Measurements from ENCODE around the gene WWOX. TPM values are rescaled to one million over a fixed set of nuclear protein-coding genes. Genes with fewer than 3 reads are reported as not detected.
A peak's percentile ranks its signal among the peaks of the same experiment; 100 is the strongest.

Gene WWOX
- total RNA-seq, 4 donors from 2014 or later: 135 to 209 (median 159) TPM

DNA sequence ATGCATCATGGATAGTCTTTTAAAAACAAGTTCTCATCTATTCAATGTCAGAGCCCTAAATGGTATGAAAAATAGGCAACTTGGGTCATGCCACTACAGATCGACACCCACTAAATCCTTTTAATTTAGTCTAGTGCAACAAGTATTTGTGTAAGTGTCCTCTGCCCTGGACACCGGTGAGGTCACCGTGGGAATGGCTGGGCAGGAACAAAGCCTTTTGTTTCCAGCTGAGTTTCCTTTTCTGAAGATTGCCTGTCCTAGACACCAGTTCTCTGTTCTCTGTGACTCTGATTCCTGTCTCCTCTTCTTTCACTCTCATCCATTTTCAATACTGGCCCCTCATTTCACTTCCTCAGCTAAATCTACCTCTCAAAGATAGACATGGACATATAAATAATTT is 1054.6 kb downstream of the WWOX start:
- intact Hi-C loops (cut with DNase I): no loop called here
- 31 to 32% methylated on average over 3 of the region's 3 CpGs for WGBS, 2 donors

DNA sequence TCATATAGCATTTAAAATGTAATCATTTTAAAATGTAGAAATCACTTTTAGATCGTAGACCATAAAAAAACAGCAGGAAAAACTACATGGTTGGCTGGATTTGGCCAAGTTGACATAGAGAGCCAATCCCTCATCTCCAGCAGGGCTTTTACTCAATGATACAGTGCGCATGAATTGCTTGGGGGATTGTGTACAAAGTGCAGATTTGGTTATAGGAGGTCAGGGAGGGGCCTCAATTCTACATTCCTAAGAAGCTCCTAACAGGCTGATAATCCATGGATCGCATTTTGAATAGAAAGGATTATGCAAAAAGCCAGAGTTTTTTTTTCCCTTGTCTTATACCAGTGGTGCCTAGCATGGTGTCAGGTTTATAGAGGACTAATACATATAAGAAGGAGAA is 1056.0 kb downstream of the WWOX start:
- 61 to 62% methylated on average over 3 of the region's 3 CpGs for WGBS, 2 donors
- Histone ChIP-seq H3K9me3 (no peaks in the 10 kb centered on the region), H3K27ac (no peak overlapping the region), H3K27me3 (no peaks in the 10 kb centered on the region), H3K4me3 (replicated peaks in 1 of 3) (no peak overlapping the region), H3K36me3 (no peaks in the 10 kb centered on the region), H3K4me1 (peaks cover 11 to 19% of the 10 kb centered on the region in 2 donors)
- TF ChIP-seq POLR2A (IDR thresholded peaks at IDR 0.05): no peak
- TF ChIP-seq, protein P1, sequence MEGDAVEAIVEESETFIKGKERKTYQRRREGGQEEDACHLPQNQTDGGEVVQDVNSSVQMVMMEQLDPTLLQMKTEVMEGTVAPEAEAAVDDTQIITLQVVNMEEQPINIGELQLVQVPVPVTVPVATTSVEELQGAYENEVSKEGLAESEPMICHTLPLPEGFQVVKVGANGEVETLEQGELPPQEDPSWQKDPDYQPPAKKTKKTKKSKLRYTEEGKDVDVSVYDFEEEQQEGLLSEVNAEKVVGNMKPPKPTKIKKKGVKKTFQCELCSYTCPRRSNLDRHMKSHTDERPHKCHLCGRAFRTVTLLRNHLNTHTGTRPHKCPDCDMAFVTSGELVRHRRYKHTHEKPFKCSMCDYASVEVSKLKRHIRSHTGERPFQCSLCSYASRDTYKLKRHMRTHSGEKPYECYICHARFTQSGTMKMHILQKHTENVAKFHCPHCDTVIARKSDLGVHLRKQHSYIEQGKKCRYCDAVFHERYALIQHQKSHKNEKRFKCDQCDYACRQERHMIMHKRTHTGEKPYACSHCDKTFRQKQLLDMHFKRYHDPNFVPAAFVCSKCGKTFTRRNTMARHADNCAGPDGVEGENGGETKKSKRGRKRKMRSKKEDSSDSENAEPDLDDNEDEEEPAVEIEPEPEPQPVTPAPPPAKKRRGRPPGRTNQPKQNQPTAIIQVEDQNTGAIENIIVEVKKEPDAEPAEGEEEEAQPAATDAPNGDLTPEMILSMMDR (IDR thresholded peaks at IDR 0.05): no peak
- peak in 1 of 2 donors; percentile 10 for DNase-seq
- intact Hi-C loops (cut with DNase I): no loop called here

More for the DNA sequence above, 1054.6 kb downstream of the WWOX start:
- peaks cover 11 to 19% of the 10 kb centered on the region in 2 donors for H3K4me1 ChIP-seq
- no peak for TF ChIP-seq POLR2A (IDR thresholded peaks at IDR 0.05)
- TF ChIP-seq, protein P1 (IDR thresholded peaks at IDR 0.05): no peak
- no peaks in the 10 kb centered on the region for H3K27me3 ChIP-seq
- no peaks in the 10 kb centered on the region for H3K9me3 ChIP-seq
- no peak overlapping the region for H3K27ac ChIP-seq
- H3K4me3 ChIP-seq (replicated peaks in 1 of 3): no peak overlapping the region
- DNase-seq: peak; percentile 12 to 22
- no peaks in the 10 kb centered on the region for H3K36me3 ChIP-seq

DNA sequence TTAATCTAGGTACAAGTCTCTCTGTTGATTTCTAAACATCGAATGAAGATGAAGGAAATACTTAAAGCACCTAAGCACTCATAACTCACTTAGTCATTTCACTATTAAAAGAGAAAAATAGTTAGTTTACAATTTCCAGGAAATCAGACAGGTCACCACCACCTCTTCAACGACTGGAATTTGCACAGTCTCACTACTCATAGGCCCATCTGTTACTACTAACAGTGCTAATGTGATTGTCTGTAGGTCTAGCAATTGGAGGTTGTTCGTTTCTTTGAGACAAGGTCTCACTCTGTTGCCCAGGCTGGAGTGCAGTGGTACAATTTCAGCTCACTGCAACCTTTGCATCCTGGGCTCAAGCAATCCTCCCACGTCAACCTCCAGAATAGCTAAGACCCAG is 1056.5 kb downstream of the WWOX start:
- 84 to 86% methylated on average over 4 of the region's 4 CpGs for WGBS, 2 donors
- no peak for DNase-seq
- no peaks in the 10 kb centered on the region for H3K9me3 ChIP-seq
- H3K4me1 ChIP-seq: peaks cover 11 to 19% of the 10 kb centered on the region in 2 donors
- no peak overlapping the region for H3K27ac ChIP-seq
- H3K4me3 ChIP-seq (replicated peaks in 1 of 3): no peak overlapping the region
- TF ChIP-seq, protein P1 (IDR thresholded peaks at IDR 0.05): no peak
- no peak for TF ChIP-seq POLR2A (IDR thresholded peaks at IDR 0.05)
- no peaks in the 10 kb centered on the region for H3K27me3 ChIP-seq
- H3K36me3 ChIP-seq: no peaks in the 10 kb centered on the region
- intact Hi-C loops (cut with DNase I): no loop called here

DNA sequence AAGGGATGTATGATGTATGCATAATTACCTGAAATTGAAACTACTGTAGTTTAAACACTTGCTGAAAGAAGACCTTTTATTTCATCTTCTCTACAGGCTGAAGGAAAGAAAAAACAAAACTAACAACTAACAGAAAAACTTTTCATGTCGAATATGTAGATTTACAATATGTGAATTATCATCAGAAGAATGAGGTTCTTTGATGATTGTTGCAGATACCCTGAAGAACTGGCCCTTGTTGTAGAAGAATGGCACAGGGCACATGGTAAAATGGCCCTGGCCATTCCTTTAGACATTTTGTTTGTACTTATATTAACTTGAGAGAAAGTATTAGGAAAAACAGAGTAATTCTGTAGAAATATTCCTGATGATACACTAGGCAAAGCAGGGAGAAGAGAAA is 1057.3 kb downstream of the WWOX start:
- WGBS, 2 donors: 83 to 98% methylated on average over 1 of the region's 1 CpG
- no peak for TF ChIP-seq POLR2A (IDR thresholded peaks at IDR 0.05)

DNA sequence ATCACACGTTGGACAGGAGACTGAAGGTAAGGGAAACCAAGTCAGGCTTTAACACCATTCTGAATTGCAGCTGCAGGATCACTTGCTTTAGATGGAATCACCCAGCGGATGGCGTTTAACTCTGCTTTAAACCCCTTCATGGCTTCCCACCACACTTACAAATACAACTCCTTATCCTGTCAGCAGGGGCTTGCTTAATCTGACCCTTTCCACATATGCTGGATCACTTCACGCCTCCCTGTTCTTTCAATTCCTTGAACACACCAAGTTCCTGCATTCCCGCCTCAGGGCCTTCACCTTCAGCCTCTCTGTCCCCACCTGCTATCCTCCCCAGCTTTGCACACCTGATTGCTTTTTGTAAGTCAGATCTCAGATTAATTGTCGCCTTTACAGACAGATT is 1058.9 kb downstream of the WWOX start:
- TF ChIP-seq, protein P1 (IDR thresholded peaks at IDR 0.05): no peak
- TF ChIP-seq POLR2A (IDR thresholded peaks at IDR 0.05): no peak
- intact Hi-C loops (cut with DNase I): no loop called here
- no peak for DNase-seq
- WGBS, 2 donors: 97 to 98% methylated on average over 6 of the region's 6 CpGs
- Histone ChIP-seq H3K27me3 (no peaks in the 10 kb centered on the region), H3K27ac (no peak overlapping the region), H3K9me3 (no peaks in the 10 kb centered on the region), H3K4me3 (replicated peaks in 1 of 3) (no peak overlapping the region), H3K36me3 (no peaks in the 10 kb centered on the region), H3K4me1 (peaks cover 11 to 19% of the 10 kb centered on the region in 2 donors)

More for the DNA sequence above, 1057.3 kb downstream of the WWOX start:
- Histone ChIP-seq H3K36me3 (no peaks in the 10 kb centered on the region), H3K4me3 (replicated peaks in 1 of 3) (no peak overlapping the region), H3K27me3 (no peaks in the 10 kb centered on the region), H3K4me1 (peaks cover 11 to 19% of the 10 kb centered on the region in 2 donors), H3K27ac (no peak overlapping the region), H3K9me3 (no peaks in the 10 kb centered on the region)
- intact Hi-C loops (cut with DNase I): no loop called here
- no peak for DNase-seq

Data from thyroid gland (tissue), 4 donors.